ENCODE data around the gene ATG7. TPM values are rescaled to one million over a fixed set of nuclear protein-coding genes. Genes with fewer than 3 reads are reported as not detected.
A peak's percentile ranks its signal among the peaks of the same experiment; 100 is the strongest.
"Not testable (repeated sequence)": the region's sequence is repeated elsewhere in the genome, so short reads cannot be mapped to it uniquely, and the experiment has no call there.

Gene ATG7
- total RNA-seq, 4 donors from 2014 or later = 49.4 to 145 (median 82.1) TPM

DNA sequence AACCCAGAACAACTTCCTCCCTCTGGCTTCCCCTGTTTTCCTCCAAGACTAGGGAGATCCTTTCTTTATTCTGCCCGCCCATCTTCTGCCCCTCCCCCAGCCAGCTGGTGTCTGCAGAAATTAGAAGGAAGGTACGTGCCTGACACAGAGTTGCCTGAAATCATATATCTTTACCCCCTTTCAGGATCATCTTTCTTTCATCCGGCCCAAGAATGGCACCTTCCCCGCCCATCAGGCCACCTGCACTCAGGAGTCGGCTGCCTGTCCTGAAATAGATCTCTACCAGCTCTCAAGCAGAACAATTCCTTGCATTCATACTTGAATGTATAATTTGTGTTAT lies 237.8 kb downstream of the ATG7 start:
- Histone ChIP-seq H3K9me3 (no peaks in the 10 kb centered on the region), H3K4me3 (no peak overlapping the region), H3K27ac (no peak overlapping the region), H3K4me1 (peaks cover 49% of the 10 kb centered on the region), H3K27me3 (no peaks in the 10 kb centered on the region), H3K36me3 (no peaks in the 10 kb centered on the region)
- TF ChIP-seq POLR2A (IDR thresholded peaks at IDR 0.05) (no peak), EP300 (IDR thresholded peaks at IDR 0.05) (no peak), POLR2AphosphoS5 (IDR thresholded peaks at IDR 0.05) (no peak)
- TF ChIP-seq, protein P1, sequence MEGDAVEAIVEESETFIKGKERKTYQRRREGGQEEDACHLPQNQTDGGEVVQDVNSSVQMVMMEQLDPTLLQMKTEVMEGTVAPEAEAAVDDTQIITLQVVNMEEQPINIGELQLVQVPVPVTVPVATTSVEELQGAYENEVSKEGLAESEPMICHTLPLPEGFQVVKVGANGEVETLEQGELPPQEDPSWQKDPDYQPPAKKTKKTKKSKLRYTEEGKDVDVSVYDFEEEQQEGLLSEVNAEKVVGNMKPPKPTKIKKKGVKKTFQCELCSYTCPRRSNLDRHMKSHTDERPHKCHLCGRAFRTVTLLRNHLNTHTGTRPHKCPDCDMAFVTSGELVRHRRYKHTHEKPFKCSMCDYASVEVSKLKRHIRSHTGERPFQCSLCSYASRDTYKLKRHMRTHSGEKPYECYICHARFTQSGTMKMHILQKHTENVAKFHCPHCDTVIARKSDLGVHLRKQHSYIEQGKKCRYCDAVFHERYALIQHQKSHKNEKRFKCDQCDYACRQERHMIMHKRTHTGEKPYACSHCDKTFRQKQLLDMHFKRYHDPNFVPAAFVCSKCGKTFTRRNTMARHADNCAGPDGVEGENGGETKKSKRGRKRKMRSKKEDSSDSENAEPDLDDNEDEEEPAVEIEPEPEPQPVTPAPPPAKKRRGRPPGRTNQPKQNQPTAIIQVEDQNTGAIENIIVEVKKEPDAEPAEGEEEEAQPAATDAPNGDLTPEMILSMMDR (IDR thresholded peaks at IDR 0.05) = no peak
- WGBS = 48% methylated on average over 5 of the region's 5 CpGs
- no peak for DNase-seq (ENCODE audit: low spot score in 2 of 2)

DNA sequence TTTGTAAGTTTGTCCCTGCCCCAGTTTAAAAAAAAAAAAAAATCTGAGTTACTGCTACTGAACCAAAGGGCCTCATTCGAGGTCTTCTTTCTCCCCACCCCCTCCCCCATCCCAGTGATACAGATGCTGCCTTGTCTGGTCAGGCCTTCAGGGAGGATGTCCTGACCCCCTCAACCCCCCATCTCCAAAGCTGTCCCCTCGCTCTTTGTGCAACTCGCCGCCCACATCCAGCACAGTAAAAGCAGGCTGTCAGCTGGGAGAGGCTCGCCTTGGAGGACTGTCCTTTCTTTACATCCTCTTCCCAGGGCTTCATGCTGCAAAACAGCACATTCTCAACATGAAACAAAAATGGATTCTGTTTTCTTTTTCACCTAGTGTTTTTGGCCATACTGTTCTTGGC lies 238.2 kb downstream of the ATG7 start:
- Histone ChIP-seq H3K9me3 (no peaks in the 10 kb centered on the region), H3K36me3 (no peaks in the 10 kb centered on the region), H3K4me1 (peaks cover 50% of the 10 kb centered on the region), H3K4me3 (no peak overlapping the region), H3K27me3 (no peaks in the 10 kb centered on the region), H3K27ac (no peak overlapping the region)
- no peak for DNase-seq (ENCODE audit: low spot score in 2 of 2)
- WGBS = 72% methylated on average over 5 of the region's 5 CpGs
- TF ChIP-seq, protein P1 (IDR thresholded peaks at IDR 0.05) = no peak
- TF ChIP-seq EP300 (IDR thresholded peaks at IDR 0.05) (no peak), POLR2A (IDR thresholded peaks at IDR 0.05) (no peak), POLR2AphosphoS5 (IDR thresholded peaks at IDR 0.05) (no peak)

GRCh38 chr3:11511606-11512005 lies 239.4 kb downstream of the ATG7 start:
- H3K36me3 ChIP-seq; H3K27me3 ChIP-seq; DNase-seq (ENCODE audit: low spot score in 2 of 2); H3K27ac ChIP-seq; H3K4me3 ChIP-seq; H3K9me3 ChIP-seq: not testable (repeated sequence)
- no CpG with 5 or more reads among the region's 20 CpGs for WGBS
- H3K4me1 ChIP-seq = peaks cover 50% of the 10 kb centered on the region

GRCh38 chr3:11513125-11513816 lies 241.1 kb downstream of the ATG7 start:
- not testable (repeated sequence) for DNase-seq (ENCODE audit: low spot score in 2 of 2); H3K27me3 ChIP-seq; H3K36me3 ChIP-seq; H3K4me3 ChIP-seq; H3K9me3 ChIP-seq
- WGBS = 83% methylated on average over 5 of the region's 27 CpGs
- peak overlapping the region; percentile 63 for H3K27ac ChIP-seq
- peaks cover 43% of the 10 kb centered on the region for H3K4me1 ChIP-seq

DNA sequence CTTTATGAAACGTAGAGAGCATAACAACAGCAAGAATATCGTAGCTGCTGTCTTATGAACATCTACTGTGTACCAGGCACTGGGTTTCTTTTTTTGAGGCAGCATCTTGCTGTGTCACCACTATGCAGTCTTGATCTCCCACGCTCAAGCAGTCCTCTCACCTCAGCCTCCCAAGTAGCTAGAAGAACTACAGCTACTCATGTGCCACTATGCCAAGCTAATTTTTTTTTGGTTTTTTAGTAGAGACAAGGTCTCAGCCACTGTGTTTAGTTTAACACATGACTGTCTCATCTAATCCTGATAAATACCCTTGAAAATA lies 241.6 kb downstream of the ATG7 start:
- peak overlapping the region; percentile 63 for H3K27ac ChIP-seq
- peaks cover 38% of the 10 kb centered on the region for H3K4me1 ChIP-seq
- TF ChIP-seq POLR2AphosphoS5 (IDR thresholded peaks at IDR 0.05) = no peak
- TF ChIP-seq EP300 (IDR thresholded peaks at IDR 0.05) = no peak
- TF ChIP-seq, protein P1 (IDR thresholded peaks at IDR 0.05) = no peak
- no peak for TF ChIP-seq POLR2A (IDR thresholded peaks at IDR 0.05)
- 83% methylated on average over 3 of the region's 3 CpGs for WGBS
- no peaks in the 10 kb centered on the region for H3K27me3 ChIP-seq
- H3K4me3 ChIP-seq = no peak overlapping the region
- no peaks in the 10 kb centered on the region for H3K9me3 ChIP-seq
- no peaks in the 10 kb centered on the region for H3K36me3 ChIP-seq
- DNase-seq (ENCODE audit: low spot score in 2 of 2) = no peak

- H3K4me1 ChIP-seq = peaks cover 33% of the 10 kb centered on the region
- no peaks in the 10 kb centered on the region for H3K9me3 ChIP-seq
- peak overlapping the region; percentile 63 for H3K27ac ChIP-seq
- H3K27me3 ChIP-seq = no peaks in the 10 kb centered on the region
- no peak for DNase-seq (ENCODE audit: low spot score in 2 of 2)
- WGBS = 40% methylated on average over 7 of the region's 7 CpGs
- H3K4me3 ChIP-seq = no peak overlapping the region
- TF ChIP-seq EP300 (IDR thresholded peaks at IDR 0.05) = no peak
- no peak for TF ChIP-seq POLR2A (IDR thresholded peaks at IDR 0.05)
- TF ChIP-seq POLR2AphosphoS5 (IDR thresholded peaks at IDR 0.05) = peak in 1 of 3 donors; percentile 27
- no peaks in the 10 kb centered on the region for H3K36me3 ChIP-seq
These were observed 242.1 kb downstream of the ATG7 start for GRCh38 chr3:11514191-11514821.

- TF ChIP-seq POLR2AphosphoS5 (IDR thresholded peaks at IDR 0.05) (no peak), POLR2A (IDR thresholded peaks at IDR 0.05) (no peak), EP300 (IDR thresholded peaks at IDR 0.05) (no peak)
- TF ChIP-seq, protein P1 (IDR thresholded peaks at IDR 0.05) = no peak
- no peak for DNase-seq (ENCODE audit: low spot score in 2 of 2)
- H3K4me3 ChIP-seq = no peak overlapping the region
- no peaks in the 10 kb centered on the region for H3K9me3 ChIP-seq
- WGBS = 91% methylated on average over 6 of the region's 6 CpGs
- H3K4me1 ChIP-seq = peaks cover 19% of the 10 kb centered on the region
- H3K27me3 ChIP-seq = no peaks in the 10 kb centered on the region
- no peak overlapping the region for H3K27ac ChIP-seq
- no peaks in the 10 kb centered on the region for H3K36me3 ChIP-seq
These were observed 245.4 kb downstream of the ATG7 start for GRCh38 chr3:11517601-11518000.
